ENCODE data around the gene LYST.

GRCh38 chr1:235625831-235626230, 240.9 kb downstream of the LYST start:
- no peak for TF ChIP-seq EP300 (IDR thresholded peaks at IDR 0.05)
- no peak for TF ChIP-seq CTCF (IDR thresholded peaks at IDR 0.05)
- TF ChIP-seq POLR2AphosphoS5 (IDR thresholded peaks at IDR 0.05): no peak
- TF ChIP-seq POLR2A (IDR thresholded peaks at IDR 0.05): no peak

All from sigmoid colon (tissue), 4 donors.